H1 (cell line): ENCODE data around the gene CCDC124.

ENCODE experiments used
- CBX5 ChIP-seq: fragments of 300-800, 300-1000 bp; sonication (generic); IDR thresholded peaks from 2 replicates; pipeline ENCODE4 v1.7.1; 2016; ENCODE audit warnings: antibody characterized with exemption, low read length, low read depth
- CHD1 ChIP-seq: IDR thresholded peaks from 2 replicates; pipeline ENCODE4 v1.6.1; 2012; ENCODE audit warnings: low read depth, low read length, improper control_type of control experiment
- CTCF ChIP-seq, 3 experiments: IDR thresholded peaks; 1 replicate in 2 of 3; 2 replicates in 1 of 3; pipeline versions ENCODE4 v1.5.1 to v1.6.1; 2011; ENCODE audit warnings: low read length in 3 of 3, mild to moderate bottlenecking in 3 of 3, inconsistent platforms in 2 of 3, low read depth in 1 of 3, moderate library complexity in 1 of 3; ENCODE audit not compliant: insufficient read depth in 1 of 3; ENCODE audit errors: control extremely low read depth in 1 of 3
- POLR2A ChIP-seq, 2 experiments: IDR thresholded peaks; 1 replicate in 1 of 2; 2 replicates in 1 of 2; pipeline ENCODE4 v1.6.1; 2011; ENCODE audit warnings: low read depth in 2 of 2, low read length in 2 of 2, mild to moderate bottlenecking in 2 of 2; ENCODE audit errors: control extremely low read depth in 1 of 2

DNA sequence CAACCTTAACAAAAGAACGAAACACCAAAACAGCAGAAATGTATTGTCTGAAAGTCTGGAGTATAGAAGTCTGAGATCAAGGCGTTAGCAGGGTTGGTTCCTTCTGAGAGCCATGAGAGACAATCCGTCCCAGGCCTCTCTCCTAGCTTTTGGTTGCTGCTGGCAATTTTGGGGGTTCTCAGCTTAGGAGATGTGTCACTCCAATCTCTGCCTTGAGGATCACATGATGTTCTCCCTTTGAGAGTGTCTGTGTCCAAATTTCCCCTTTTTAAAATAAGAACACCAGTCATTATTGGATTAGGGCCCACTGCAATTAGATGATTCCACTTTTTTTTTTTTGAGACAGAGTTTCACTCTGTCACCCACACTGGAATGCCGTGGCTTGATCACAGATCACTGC lies 44.2 kb downstream of the CCDC124 start:
- TF ChIP-seq CBX5 (no peak), CTCF (IDR thresholded peaks at IDR 0.05; ENCODE audit: control extremely low read depth in 1 of 3, insufficient read depth in 1 of 3, low read depth in 1 of 3, low read length in 3 of 3) (no peak), POLR2A (IDR thresholded peaks at IDR 0.05; ENCODE audit: control extremely low read depth in 1 of 2, low read depth in 2 of 2, low read length in 2 of 2) (no peak), CHD1 (no peak)
